ENCODE results near the gene WWC1. TPM values are rescaled to one million over a fixed set of nuclear protein-coding genes. Genes with fewer than 3 reads are reported as not detected.

WWC1 gene
- total and polyA plus RNA-seq, 12 donors, result 0.10 to 5.8 (median 0.55) TPM

- WGBS, 4 donors, result 52 to 78% (median 76%) methylated on average over 3 of the region's 3 CpGs
- no peaks in the 10 kb centered on the region for H3K9me3 ChIP-seq (replicated peaks in 1 of 3)
- no peak for DNase-seq
- H3K4me3 ChIP-seq, result no peak overlapping the region
- intact Hi-C loops (cut with DNase I), result no loop called here
- H3K27me3 ChIP-seq, result no peaks in the 10 kb centered on the region
- no peaks in the 10 kb centered on the region for H3K4me1 ChIP-seq (replicated peaks in 1 of 2)
- TF ChIP-seq CTCF (IDR thresholded peaks at IDR 0.05), result no peak
- no peak for TF ChIP-seq POLR2A (IDR thresholded peaks at IDR 0.05)
- H3K36me3 ChIP-seq (replicated peaks in 1 of 2), result no peaks in the 10 kb centered on the region
- no peak overlapping the region for H3K27ac ChIP-seq
Observed at GRCh38 chr5:168413596-168413995, 122.2 kb downstream of the WWC1 start.

- Histone ChIP-seq H3K27ac (no peak overlapping the region), H3K4me3 (no peak overlapping the region), H3K36me3 (replicated peaks in 1 of 2) (no peaks in the 10 kb centered on the region), H3K4me1 (replicated peaks in 1 of 2) (no peaks in the 10 kb centered on the region), H3K27me3 (no peaks in the 10 kb centered on the region), H3K9me3 (replicated peaks in 1 of 3) (no peaks in the 10 kb centered on the region)
- 84 to 94% (median 92%) methylated on average over 4 of the region's 4 CpGs for WGBS, 4 donors
- DNase-seq, result no peak
- intact Hi-C loops (cut with DNase I), result no loop called here
- no peak for TF ChIP-seq POLR2A (IDR thresholded peaks at IDR 0.05)
- TF ChIP-seq CTCF (IDR thresholded peaks at IDR 0.05), result no peak
Observed at GRCh38 chr5:168415401-168415800, 124.0 kb downstream of the WWC1 start.

- WGBS, 4 donors, result 81 to 93% (median 88%) methylated on average over 5 to 6 of the region's 6 CpGs
- no peaks in the 10 kb centered on the region for H3K27me3 ChIP-seq
- no peak overlapping the region for H3K27ac ChIP-seq
- H3K36me3 ChIP-seq (replicated peaks in 1 of 2), result no peaks in the 10 kb centered on the region
- no peaks in the 10 kb centered on the region for H3K4me1 ChIP-seq (replicated peaks in 1 of 2)
- no peak overlapping the region for H3K4me3 ChIP-seq
- DNase-seq, result no peak
- intact Hi-C loops (cut with DNase I), result no loop called here
- H3K9me3 ChIP-seq (replicated peaks in 1 of 3), result no peaks in the 10 kb centered on the region
- TF ChIP-seq CTCF (IDR thresholded peaks at IDR 0.05) (no peak), POLR2A (IDR thresholded peaks at IDR 0.05) (no peak)
Observed at GRCh38 chr5:168415971-168416370, 124.5 kb downstream of the WWC1 start.

- H3K9me3 ChIP-seq (replicated peaks in 1 of 3), result no peaks in the 10 kb centered on the region
Observed at GRCh38 chr5:168417731-168418429, 126.4 kb downstream of the WWC1 start.

More at GRCh38 chr5:168417731-168418429, 126.4 kb downstream of the WWC1 start:
- WGBS, 4 donors, result 76 to 83% (median 82%) methylated on average over 9 to 10 of the region's 10 CpGs
- H3K27me3 ChIP-seq, result no peaks in the 10 kb centered on the region
- H3K36me3 ChIP-seq (replicated peaks in 1 of 2), result no peaks in the 10 kb centered on the region
- no peak overlapping the region for H3K27ac ChIP-seq
- no peak for DNase-seq
- no peaks in the 10 kb centered on the region for H3K4me1 ChIP-seq (replicated peaks in 1 of 2)
- TF ChIP-seq POLR2A (IDR thresholded peaks at IDR 0.05), result no peak
- TF ChIP-seq CTCF (IDR thresholded peaks at IDR 0.05), result no peak
- H3K4me3 ChIP-seq, result no peak overlapping the region
- intact Hi-C loops (cut with DNase I), result no loop called here

Measured in adrenal gland (tissue), 12 donors.